ENCODE measurements around the gene BOD1L1.

BOD1L1 gene

DNA sequence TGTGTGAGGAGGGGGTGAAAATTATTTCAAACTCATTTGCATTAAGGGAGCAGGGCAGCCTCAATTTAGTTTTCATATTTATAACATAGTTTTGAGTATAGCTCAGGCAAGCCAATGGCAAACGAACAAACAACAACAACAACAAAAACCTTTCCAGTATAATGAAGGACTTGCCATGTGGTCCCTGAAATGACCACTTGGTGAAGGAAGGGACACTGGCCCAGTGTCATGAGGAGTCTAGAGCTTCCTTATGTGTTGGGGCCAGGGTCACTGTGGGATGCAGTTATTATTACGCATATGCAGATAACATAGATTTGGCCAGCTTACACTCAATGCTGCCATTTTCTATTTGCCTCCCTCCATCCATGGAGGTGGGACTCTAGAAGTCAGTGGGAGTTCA is 106.5 kb downstream of the BOD1L1 start:
- Histone ChIP-seq H3K4me3 (ENCODE audit: low read depth, low read length, poor library complexity, severe bottlenecking) (no peak overlapping the region), H3K36me3 (ENCODE audit: insufficient read depth, low read length) (no peaks in the 10 kb centered on the region), H3K4me2 (ENCODE audit: low read length) (no peak overlapping the region), H3K9me2 (ENCODE audit: low read depth, low read length) (no peaks in the 10 kb centered on the region), H3K4me1 (ENCODE audit: insufficient read depth, low read length, severe bottlenecking) (no peaks in the 10 kb centered on the region), H3F3A (ENCODE audit: insufficient read depth, low read length) (no peaks in the 10 kb centered on the region), H3K27me3 (ENCODE audit: insufficient read depth, low read length) (no peaks in the 10 kb centered on the region), H3K79me2 (ENCODE audit: insufficient read depth, low read length) (no peaks in the 10 kb centered on the region), H3K27ac (ENCODE audit: low read depth, low read length, poor library complexity, severe bottlenecking) (no peak overlapping the region), H3K9ac (ENCODE audit: low read length) (no peak overlapping the region), H2AFZ (ENCODE audit: low read length) (no peak overlapping the region), H4K20me1 (ENCODE audit: insufficient read depth, low read length) (no peaks in the 10 kb centered on the region), H3K9me3 (ENCODE audit: low read length) (no peaks in the 10 kb centered on the region)
- TF ChIP-seq, protein P1, sequence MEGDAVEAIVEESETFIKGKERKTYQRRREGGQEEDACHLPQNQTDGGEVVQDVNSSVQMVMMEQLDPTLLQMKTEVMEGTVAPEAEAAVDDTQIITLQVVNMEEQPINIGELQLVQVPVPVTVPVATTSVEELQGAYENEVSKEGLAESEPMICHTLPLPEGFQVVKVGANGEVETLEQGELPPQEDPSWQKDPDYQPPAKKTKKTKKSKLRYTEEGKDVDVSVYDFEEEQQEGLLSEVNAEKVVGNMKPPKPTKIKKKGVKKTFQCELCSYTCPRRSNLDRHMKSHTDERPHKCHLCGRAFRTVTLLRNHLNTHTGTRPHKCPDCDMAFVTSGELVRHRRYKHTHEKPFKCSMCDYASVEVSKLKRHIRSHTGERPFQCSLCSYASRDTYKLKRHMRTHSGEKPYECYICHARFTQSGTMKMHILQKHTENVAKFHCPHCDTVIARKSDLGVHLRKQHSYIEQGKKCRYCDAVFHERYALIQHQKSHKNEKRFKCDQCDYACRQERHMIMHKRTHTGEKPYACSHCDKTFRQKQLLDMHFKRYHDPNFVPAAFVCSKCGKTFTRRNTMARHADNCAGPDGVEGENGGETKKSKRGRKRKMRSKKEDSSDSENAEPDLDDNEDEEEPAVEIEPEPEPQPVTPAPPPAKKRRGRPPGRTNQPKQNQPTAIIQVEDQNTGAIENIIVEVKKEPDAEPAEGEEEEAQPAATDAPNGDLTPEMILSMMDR (IDR thresholded peaks at IDR 0.05; ENCODE audit: low read length) = no peak
- no peak for TF ChIP-seq EZH2 (IDR thresholded peaks at IDR 0.05; ENCODE audit: borderline replicate concordance, low read length)
